ENCODE measurements around the gene TMEM14A.
"Not testable (repeated sequence)": the region's sequence is repeated elsewhere in the genome, so short reads cannot be mapped to it uniquely, and the experiment has no call there.

The TMEM14A gene

DNA sequence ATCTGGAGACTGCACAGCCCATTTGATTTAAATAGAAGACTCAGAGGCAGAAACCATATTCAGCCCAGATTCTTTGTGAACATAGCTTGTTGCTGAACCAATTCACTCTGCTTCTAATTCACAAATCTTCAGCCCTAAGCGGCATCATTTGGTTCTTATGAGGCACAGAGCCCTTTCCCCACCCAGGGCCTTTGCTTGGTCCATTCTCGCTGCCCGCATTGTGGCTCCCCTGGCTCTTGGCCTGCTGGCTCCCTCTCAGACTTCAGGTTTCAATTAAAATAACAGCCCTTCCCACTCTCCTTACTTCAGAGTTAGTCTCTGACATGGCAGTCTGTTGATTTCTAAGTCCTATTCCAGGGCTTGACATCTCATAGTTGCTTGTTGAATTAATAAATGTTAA is 9.4 kb upstream of the TMEM14A start:
- DNase-seq: no peak

GRCh38 chr6:52662031-52662430 is 8.9 kb upstream of the TMEM14A start:
- no peak for DNase-seq

DNA sequence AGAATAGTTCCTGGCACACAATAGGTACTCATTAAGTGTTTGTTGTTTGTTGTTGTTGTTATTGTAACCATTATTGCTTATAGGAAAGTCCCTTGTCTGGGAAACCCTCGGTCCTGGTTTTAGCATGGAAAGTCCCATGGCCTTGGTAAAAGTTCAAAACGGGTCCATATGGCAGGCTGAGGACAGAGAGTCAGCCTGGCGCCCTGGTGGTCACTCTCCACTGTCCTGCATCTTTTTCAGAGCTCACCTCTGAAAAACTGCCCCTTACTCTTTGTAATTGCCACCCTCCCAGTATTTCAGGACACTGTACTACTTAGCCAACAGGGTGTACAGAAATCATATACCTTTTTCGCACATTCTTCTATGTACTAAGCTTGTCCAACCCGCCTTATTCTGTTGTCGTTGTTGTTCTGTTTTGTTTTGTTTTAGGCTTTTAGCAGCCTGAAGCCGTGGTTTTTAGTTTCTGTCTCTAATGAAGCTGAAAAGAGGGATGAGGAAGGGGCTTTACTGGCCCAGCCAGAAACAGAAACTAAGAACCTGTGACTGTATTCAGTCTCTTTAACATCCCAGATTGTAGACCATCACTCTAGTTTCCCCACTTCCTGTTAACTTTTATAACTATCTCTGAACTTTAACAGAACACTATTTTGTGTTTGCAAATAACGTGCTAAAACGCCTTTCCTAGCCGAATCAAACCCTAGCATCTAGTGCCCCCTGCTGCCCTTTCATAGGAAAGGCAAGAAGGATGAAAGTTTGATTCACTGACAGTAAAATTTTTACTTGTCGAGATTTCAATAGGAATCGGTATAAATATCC is 7.6 kb upstream of the TMEM14A start:
- peak; percentile 57 for DNase-seq

- no peak for DNase-seq
Measured at GRCh38 chr6:52663936-52664185, 7.1 kb upstream of the TMEM14A start.

DNA sequence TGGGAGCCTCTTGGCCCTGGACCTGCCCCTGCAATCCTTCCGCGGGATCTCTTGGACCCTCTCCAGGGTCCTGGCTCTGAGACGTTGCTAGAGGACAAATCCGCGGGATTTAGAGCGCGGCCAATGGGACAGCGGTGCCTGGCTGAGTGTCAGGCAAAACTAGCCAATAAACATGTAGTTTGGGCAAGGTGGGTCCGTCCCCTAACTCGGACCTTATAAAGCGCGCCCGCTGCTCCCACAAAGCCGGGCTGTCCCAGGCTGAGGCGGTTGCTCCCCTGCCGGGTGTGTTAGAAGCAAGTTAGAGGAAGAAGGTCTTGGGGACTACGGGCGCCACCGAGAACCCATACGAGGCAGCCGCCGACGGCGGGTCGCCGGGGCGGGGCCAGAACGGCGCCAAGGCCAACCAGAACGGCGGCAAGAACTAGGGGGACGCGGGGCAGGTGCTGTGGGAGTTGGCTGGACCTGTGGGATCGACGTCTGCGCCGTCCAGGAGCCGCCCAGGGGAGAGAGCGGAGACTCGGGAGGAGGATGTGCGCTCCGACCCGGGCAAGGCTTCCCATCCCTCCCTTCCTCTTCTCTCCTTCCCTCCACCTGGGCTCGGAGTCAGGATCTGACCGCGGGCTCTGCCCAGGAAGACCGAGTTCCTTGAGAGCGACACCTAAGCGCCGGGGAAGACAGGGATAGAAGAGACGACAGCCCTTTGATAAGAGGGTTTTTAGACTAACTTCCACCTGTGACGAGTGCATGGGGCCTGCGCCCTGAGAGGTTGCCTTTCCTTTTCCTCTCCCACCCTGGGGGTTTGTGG is 6.5 kb upstream of the TMEM14A start:
- DNase-seq: peak; percentile 67

DNA sequence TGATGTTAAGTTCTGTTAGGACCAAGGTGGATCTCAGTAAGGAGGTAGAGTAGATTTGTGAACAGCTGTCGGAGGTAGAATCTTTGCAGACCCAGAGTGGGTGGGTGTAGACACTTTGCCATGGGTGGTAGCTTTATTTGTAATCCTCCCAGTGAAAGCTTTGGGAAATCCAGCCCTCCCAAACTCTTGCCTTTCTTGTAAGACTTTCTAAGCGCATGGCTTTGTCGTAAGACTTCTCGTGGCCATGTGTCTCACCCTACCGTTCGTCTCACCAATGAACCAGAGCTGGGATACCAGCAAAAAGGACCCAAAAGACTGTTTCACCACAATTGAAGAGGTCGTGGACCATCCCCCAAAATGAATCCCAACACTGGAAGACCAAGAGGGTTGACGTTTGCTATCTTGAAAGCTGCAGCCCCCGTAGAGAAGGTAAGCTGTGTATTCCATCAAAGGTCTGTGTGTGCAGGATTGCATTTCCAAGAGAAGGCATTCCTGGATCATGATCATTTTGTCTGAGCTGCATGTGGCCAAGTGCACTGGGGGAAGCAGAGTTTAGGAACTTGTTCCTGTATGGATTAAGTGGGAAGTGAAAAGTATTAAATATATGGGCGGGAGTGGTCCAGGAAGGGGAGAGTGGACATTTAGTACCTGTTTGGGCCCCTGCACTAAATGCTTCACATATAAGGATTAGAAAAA is 5.8 kb upstream of the TMEM14A start:
- no peak for DNase-seq

DNA sequence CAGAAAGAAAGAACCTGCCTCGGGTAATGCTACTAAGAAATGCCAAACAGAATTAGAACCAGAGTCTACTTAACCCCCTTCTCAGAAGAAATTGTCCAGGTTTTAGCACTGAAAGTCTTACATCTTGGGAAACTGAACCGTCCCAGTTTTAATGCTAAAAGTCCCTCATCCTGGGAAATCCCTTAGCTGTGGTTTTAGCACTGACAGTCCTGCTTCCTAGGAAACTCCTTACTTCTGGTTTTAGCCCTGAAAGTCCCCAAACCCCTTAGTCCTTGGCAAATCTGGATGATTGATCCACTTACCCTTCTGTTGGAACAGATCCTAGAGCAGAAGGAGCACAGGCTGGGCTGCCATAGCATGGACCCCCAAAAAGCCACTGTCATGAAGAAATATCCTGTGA is 4.8 kb upstream of the TMEM14A start:
- DNase-seq: no peak

DNA sequence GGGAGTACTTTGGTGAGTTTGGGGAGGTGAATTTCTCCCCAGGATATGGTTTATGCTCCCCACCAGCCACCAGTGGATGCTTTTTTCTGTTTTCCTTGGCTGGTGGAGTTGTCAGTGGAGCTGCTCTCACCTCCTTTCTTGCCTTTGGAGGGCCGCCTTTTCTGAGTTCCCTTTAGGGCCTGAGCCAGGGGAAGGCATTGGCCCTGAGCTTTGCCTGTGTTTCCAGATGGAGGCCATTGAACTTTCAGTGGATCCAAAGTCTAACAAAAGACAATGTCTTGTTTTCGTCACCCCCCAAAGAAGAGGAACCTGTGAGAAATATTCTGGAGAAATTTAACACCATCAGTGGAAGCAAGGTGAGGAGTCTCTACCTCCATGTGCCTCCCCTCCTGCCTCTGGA is 4.4 kb upstream of the TMEM14A start:
- no peak for DNase-seq

DNA sequence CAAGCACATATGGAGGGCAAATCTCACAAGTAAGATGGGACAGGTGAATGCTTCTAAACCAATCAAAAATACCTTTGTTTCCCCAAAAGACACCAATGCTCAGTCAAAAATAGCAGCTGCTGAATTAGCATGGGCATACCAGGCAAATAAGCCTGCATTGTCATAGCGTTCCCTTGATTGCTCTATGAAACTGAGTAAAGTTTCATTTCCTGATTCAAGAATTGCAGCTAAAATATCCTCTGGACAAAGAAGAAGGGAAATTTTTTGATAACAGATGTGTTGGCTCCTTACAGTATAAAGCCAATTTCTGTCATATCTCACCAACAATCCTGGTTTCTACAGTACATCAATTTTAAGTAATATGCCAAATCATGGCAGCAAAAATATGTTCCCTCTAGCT is 3.3 kb upstream of the TMEM14A start:
- DNase-seq: no peak

DNA sequence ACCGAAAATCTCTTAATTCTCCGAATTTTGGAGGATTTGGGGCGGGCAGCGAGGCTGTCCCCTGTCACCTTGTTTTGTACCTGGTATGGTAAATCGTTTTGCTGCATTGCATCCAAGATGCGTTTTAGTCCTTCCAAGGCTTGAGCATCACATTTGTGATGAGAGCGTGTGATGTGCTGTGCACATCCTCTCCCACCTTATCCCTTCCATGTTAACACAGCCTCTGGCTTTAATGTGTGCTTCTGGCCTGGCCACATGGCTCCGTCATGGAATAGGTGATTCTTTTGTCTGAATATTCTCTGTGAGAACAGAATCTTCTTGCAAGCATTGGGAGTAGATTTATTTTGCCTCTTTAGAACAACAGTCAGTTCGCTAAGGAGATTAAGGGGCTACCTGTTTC is 763 bp downstream of the TMEM14A start:
- no peak for DNase-seq

DNA sequence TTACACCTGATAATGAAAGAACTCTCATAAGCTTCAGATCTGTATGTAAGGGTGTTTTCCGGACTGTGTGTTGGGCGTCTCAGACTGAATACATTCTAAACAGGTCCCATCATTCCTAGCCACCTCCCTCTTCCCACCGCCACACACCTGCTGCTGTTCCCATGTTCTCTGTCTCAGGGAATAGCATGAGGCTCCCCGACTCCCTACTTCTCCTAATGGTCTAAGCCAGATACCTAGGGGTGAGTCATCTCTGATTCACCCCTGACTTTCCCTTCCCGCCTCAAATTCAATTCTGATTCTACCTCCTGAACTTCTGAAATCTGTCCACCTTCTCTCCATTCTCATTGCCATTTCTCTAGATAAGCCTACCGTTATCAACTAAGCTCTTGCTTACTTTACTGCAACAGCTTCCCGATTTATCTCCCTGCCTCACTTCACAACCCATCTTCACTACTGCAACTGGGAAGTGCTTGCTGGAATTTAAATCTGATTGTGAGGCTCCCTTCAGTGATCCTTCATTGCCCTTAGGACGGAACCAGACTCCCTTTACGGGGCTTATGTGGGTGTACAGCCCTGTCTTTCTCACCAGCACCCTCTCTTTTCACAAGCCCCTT is 1.6 kb downstream of the TMEM14A start:
- no peak for DNase-seq

DNA sequence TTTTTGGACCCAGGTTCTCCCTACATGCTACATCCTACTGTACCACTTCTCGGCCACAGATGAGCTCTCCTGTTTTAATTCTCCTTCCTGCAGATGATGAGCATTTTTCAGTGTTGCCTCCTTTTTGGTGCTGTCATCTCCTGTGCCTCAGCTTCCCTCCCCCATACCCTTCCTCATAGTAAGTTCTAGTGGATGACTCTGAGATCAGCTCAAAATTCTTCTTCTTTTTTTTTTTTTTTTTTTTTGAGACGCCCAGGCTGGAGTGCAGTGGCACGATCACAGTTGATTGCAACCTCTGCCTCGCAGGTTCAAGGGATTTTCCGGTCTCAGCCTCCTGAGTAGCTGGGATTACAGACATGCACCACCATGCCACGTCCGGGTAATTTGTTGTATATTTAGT is 3.8 kb downstream of the TMEM14A start:
- no peak for DNase-seq

GRCh38 chr6:52675372-52675771 is 4.5 kb downstream of the TMEM14A start:
- no peak for DNase-seq

DNA sequence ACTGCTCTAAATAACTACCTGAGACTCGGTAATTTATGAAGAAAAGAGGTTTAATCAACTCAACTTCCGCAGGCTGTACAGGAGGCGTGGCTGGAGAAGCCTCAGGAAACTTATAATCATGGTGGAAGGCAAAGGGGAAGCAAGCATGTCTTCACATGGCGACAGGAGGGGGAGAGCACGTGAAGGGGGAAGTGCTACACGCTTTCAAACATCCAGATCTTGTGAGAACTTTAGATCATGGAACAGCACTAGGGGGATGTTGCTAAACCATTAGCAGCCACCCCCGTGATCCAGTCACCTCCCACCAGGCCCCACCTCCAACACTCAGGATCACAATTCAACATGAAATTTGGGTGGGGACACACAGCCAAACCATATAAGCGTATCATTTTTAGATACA is 5.7 kb downstream of the TMEM14A start:
- DNase-seq: not testable (repeated sequence)

DNA sequence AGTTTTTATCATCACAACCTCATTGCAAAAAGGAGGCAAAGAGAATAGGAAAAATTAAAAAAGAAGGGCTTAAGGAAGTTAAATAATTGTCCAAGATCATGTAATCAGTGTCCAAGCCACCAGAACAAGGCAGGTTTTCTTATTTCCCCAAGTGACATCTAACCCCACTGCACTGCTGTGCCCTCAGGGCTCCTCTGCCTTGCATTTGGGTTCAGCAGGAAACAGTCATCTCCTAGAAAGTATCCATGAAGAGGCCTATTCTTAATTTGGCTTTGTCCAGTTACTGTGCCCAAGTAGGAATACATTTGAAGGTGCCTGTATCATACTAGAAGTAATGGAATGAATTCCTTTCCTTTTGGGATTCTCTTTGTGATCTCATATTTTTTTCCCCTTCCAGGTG is 10.5 kb downstream of the TMEM14A start:
- DNase-seq: no peak

DNA sequence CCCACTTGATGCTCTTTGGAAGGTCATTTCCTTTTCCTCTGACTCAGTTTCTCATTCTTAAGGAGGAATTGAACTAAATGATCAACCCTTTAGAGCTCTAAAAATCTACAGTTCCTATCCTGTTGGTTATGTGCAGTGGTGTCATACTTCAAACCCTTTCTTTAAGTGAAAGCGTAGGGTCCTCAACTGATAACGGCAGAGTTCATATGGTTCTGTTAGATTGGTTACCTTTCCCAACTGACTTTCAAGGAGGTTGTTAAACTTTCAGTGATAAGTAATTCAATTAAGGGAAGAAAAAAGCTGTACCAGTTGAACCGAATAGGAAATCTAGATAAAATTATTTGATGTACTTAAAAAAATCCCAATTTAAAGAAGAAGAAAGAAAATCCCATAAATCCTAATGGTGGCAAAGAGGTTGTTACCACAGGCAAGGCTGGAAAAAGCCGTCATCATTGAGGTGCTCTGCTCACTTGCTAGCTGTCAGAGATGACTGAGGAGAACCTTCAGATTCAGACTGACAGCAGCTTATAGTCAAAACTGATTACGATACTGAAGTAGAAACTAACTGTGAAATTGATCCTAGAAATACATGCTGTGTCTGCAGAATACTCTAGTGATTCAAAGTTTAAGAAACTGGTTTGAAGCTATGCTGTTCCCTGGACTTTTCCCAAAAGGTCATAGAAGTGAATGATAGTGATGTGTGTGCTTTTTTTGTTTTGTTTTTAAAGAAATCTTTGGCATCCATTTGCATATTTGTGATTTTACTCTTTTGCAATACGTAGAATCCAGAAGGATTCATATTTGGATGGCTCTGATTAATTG is 16.2 kb downstream of the TMEM14A start:
- no peak for DNase-seq

DNA sequence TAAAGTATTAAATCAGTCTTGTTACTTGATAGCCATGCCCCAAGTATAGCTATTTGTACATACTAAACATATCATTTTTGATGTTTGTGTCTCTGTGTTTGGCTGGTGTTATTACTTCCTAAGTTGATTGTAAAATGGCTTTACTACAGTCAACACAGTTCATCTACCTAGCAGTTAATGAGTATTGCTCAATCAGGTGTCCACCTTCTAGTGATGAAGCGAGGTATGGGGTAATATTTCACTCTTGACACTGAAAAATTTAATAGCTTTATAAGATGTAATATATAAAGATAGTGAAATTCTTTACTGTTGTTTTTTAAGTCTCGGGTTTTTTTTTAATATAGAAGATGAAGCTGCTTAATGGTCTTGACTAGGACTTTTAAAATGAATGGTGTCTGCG is 18.9 kb downstream of the TMEM14A start:
- no peak for DNase-seq

GRCh38 chr6:52691718-52692117 is 20.8 kb downstream of the TMEM14A start:
- no peak for DNase-seq

DNA sequence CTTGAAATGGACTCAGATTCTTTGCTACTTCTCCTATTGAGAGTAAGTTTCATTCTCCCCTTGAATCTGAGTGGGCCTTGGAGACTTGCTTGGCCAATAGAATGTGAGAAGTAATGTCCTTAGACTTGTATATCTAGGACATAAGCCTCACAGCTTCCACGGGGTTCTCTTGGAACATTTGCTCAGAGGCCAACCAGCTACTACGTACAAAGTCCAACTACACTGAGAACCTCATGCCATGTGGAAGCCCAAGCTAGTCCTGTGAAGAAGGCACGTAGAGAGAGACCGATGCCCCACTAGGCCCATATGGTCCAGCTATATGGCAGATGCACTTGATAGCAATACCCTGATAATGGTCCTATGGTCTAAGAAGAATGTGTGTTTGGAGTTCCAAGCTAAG is 22.9 kb downstream of the TMEM14A start:
- DNase-seq: no peak

DNA sequence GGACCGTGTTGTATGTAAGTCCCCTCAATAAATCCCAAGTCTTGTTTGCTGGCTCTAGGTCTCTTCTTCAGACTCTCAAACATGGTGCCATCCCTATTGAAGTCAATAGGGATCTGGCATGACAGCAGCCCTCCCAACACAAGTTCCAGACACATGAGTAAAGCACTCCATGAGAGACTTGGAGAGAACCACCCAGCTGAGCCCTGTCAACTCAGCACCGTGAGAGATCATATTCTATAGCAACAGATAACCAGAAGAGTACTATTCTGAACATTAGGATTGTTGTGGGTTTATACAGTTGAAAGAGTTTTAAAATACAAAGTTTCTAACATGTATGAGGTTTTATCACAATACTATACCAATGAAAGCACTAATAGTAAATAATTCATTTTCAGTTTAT is 23.5 kb downstream of the TMEM14A start:
- DNase-seq: no peak

GRCh38 chr6:52696418-52696817 is 25.5 kb downstream of the TMEM14A start:
- DNase-seq: no peak

DNA sequence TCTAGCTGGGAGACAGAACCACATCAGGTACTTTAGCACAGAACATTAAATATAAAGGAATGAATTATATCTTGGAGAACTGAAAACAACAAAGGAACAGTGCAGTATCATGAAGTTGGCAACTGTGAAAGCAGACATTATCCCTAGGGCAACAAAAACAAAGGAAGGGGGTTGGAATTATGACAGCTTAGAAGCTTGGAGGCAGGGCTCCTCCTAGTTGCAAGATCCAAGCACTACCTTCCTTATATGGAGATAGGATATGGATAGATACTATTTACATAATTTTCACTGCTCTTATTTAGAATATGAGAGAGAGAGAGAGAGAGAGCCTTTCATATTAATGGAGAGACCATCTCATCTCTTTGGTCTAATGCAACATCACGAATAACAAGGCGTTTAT is 27.0 kb downstream of the TMEM14A start:
- no peak for DNase-seq

GRCh38 chr6:52704060-52704459 is 33.1 kb downstream of the TMEM14A start:
- DNase-seq: no peak

Data from activated naive CD4-positive, alpha-beta T cell treated with Interleukin-2 at 50 U/mL for 16 hours (primary cell).